ENCODE data around the gene CERS3. TPM values are rescaled to one million over a fixed set of nuclear protein-coding genes. Genes with fewer than 3 reads are reported as not detected.

The CERS3 gene
- total RNA-seq, 1 donor from 2014 or later = 43.5 TPM

GRCh38 chr15:100570735-100571313 is 42.1 kb upstream of the CERS3 start:
- intact Hi-C loops (cut with DNase I) = loop anchor here (5.0 kb wide), 1 partner anchor 224 kb away; no protein-coding TSS in a partner anchor
- H3K27ac ChIP-seq = no peak overlapping the region
- H3K4me1 ChIP-seq = no peaks in the 10 kb centered on the region
- TF ChIP-seq CTCF (IDR thresholded peaks at IDR 0.05) (no peak), POLR2A (IDR thresholded peaks at IDR 0.05) (no peak), POLR2AphosphoS5 (IDR thresholded peaks at IDR 0.05; ENCODE audit: insufficient read depth in 1 of 2, low read depth in 1 of 2) (no peak)
- no peak for DNase-seq (ENCODE audit: extremely low spot score in 2 of 2)
- H3K27me3 ChIP-seq = no peaks in the 10 kb centered on the region
- H3K36me3 ChIP-seq = peaks cover 0 to 25% of the 10 kb centered on the region in 2 donors
- no peak overlapping the region for H3K4me3 ChIP-seq
- H3K9me3 ChIP-seq = no peaks in the 10 kb centered on the region

- peaks cover 0 to 25% of the 10 kb centered on the region in 2 donors for H3K36me3 ChIP-seq
Measured at GRCh38 chr15:100570275-100570674, 41.5 kb upstream of the CERS3 start.

GRCh38 chr15:100569391-100569790 is 40.6 kb upstream of the CERS3 start:
- intact Hi-C loops (cut with DNase I) = no loop called here
- H3K4me3 ChIP-seq = no peak overlapping the region
- H3K4me1 ChIP-seq = no peaks in the 10 kb centered on the region
- no peak overlapping the region for H3K27ac ChIP-seq
- peaks cover 0 to 24% of the 10 kb centered on the region in 2 donors for H3K36me3 ChIP-seq
- TF ChIP-seq CTCF (IDR thresholded peaks at IDR 0.05) (no peak), POLR2AphosphoS5 (IDR thresholded peaks at IDR 0.05; ENCODE audit: insufficient read depth in 1 of 2, low read depth in 1 of 2) (no peak), POLR2A (IDR thresholded peaks at IDR 0.05) (no peak)
- H3K27me3 ChIP-seq = no peaks in the 10 kb centered on the region
- no peaks in the 10 kb centered on the region for H3K9me3 ChIP-seq
- DNase-seq (ENCODE audit: extremely low spot score in 2 of 2) = no peak

More at GRCh38 chr15:100570275-100570674, 41.5 kb upstream of the CERS3 start:
- TF ChIP-seq CTCF (IDR thresholded peaks at IDR 0.05) = no peak
- TF ChIP-seq POLR2A (IDR thresholded peaks at IDR 0.05) = no peak
- TF ChIP-seq POLR2AphosphoS5 (IDR thresholded peaks at IDR 0.05; ENCODE audit: insufficient read depth in 1 of 2, low read depth in 1 of 2) = no peak
- intact Hi-C loops (cut with DNase I) = loop anchor here (5.0 kb wide), 1 partner anchor 223 kb away; no protein-coding TSS in a partner anchor
- no peak for DNase-seq (ENCODE audit: extremely low spot score in 2 of 2)
- Histone ChIP-seq H3K27ac (no peak overlapping the region), H3K9me3 (no peaks in the 10 kb centered on the region), H3K4me1 (no peaks in the 10 kb centered on the region), H3K27me3 (no peaks in the 10 kb centered on the region), H3K4me3 (no peak overlapping the region)

GRCh38 chr15:100566850-100567628 is 38.3 kb upstream of the CERS3 start:
- Histone ChIP-seq H3K9me3 (no peaks in the 10 kb centered on the region), H3K27me3 (no peaks in the 10 kb centered on the region), H3K27ac (no peak overlapping the region), H3K4me3 (no peak overlapping the region), H3K4me1 (no peaks in the 10 kb centered on the region), H3K36me3 (peaks cover 0 to 9% of the 10 kb centered on the region in 2 donors)
- DNase-seq (ENCODE audit: extremely low spot score in 2 of 2) = no peak
- TF ChIP-seq POLR2A (IDR thresholded peaks at IDR 0.05) (no peak), POLR2AphosphoS5 (IDR thresholded peaks at IDR 0.05; ENCODE audit: insufficient read depth in 1 of 2, low read depth in 1 of 2) (no peak), CTCF (IDR thresholded peaks at IDR 0.05) (no peak)
- intact Hi-C loops (cut with DNase I) = no loop called here

GRCh38 chr15:100565591-100565990 is 36.8 kb upstream of the CERS3 start:
- no peak for TF ChIP-seq CTCF (IDR thresholded peaks at IDR 0.05)
- TF ChIP-seq POLR2A (IDR thresholded peaks at IDR 0.05) = no peak
- TF ChIP-seq POLR2AphosphoS5 (IDR thresholded peaks at IDR 0.05; ENCODE audit: insufficient read depth in 1 of 2, low read depth in 1 of 2) = peak in 1 of 2 donors; percentile 22
- H3K9me3 ChIP-seq = no peaks in the 10 kb centered on the region
- no peak for DNase-seq (ENCODE audit: extremely low spot score in 2 of 2)
- intact Hi-C loops (cut with DNase I) = no loop called here
- H3K4me1 ChIP-seq = no peaks in the 10 kb centered on the region
- H3K4me3 ChIP-seq = no peak overlapping the region
- peaks cover 0 to 2% of the 10 kb centered on the region in 2 donors for H3K36me3 ChIP-seq
- no peaks in the 10 kb centered on the region for H3K27me3 ChIP-seq
- no peak overlapping the region for H3K27ac ChIP-seq

All from vagina (tissue), 2 donors.